Bronchial epithelial cell (primary cell): ENCODE measurements around the gene S100PBP. TPM values are rescaled to one million over a fixed set of nuclear protein-coding genes. Genes with fewer than 3 reads are reported as not detected.

Experiments
- DNase-seq: peaks from one replicate; pipeline ENCODE4 v3.0.0-alpha.2; 2010; ENCODE audit warnings: low read depth
- FAIRE-seq: peaks from 2 replicates; lab custom pipeline; 2011; peaks lifted over from hg19 to GRCh38; lab: Jason Lieb, UNC
- H3K27me3 ChIP-seq: 2 replicates; pipeline ENCODE4 v1.5.1; 2011; ENCODE audit warnings: low read length; ENCODE audit not compliant: control insufficient read depth, insufficient read depth
- H3K36me3 ChIP-seq: 2 replicates; pipeline ENCODE4 v1.5.1; 2011; ENCODE audit warnings: low read length; ENCODE audit not compliant: control insufficient read depth, insufficient read depth
- H3K4me3 ChIP-seq: 2 replicates; pipeline ENCODE4 v1.5.1; 2011; ENCODE audit warnings: mild to moderate bottlenecking, low read depth, low read length, control low read depth
- total RNA-seq: library from RNA; depleted of rRNA; stranded (reverse); fragments of >200 nt; gene quantifications from 2 replicates; pipeline ENCODE4 v1.2.1, GENCODE V29; 2014
- TF ChIP-seq, protein P1 (sequence below): IDR thresholded peaks from 2 replicates; pipeline ENCODE4 v1.5.1; 2011; ENCODE audit warnings: mild to moderate bottlenecking, moderate library complexity, low read length, control low read depth, inconsistent platforms; ENCODE audit not compliant: insufficient read depth, severe bottlenecking

The S100PBP gene
- total RNA-seq, 1 donor from 2014 or later: 20.5 TPM

DNA sequence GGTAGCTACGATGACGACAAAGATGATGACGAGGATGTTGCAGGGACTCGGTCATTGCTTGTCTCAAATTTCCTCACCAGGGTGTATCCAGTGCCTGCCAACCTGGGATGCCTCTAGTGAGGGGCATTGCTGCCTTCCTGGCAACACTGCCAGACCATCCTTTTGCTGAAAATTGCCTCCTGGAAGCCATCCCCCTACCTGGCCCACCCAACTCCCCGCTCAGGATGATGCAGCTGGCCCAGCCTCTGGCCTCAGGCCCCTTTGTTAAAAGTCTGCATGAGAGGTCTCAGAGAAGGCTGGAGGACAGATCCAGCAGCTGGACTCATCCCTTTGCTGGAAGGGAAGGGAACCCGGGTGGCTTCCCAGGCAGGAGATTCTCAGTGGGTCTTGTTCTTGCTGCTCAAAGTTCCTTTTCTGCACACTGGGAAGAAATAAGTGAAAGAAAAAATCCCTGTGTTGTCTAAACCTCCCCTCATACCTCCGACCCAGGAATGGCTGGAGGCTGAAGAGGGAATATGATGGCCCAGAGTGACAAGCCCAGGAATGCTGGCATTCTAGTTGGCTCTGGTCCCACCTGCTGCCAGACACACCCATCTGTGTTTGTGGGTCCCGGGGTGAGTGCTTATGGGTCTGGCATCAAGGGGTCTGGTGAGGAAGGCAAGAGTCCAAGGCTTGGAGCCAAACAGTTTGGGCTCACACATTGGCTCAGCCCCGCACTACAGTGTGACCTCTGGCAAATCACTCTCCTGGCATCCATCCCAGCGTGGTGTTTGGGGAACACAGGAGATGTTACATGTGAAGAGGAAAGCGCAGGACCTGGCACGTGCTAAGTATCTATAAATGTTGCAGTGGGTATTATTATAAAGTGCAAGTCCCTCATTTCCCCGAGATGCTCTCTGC is 60.0 kb downstream of the S100PBP start:
- FAIRE-seq: no peak
- TF ChIP-seq, protein P1, sequence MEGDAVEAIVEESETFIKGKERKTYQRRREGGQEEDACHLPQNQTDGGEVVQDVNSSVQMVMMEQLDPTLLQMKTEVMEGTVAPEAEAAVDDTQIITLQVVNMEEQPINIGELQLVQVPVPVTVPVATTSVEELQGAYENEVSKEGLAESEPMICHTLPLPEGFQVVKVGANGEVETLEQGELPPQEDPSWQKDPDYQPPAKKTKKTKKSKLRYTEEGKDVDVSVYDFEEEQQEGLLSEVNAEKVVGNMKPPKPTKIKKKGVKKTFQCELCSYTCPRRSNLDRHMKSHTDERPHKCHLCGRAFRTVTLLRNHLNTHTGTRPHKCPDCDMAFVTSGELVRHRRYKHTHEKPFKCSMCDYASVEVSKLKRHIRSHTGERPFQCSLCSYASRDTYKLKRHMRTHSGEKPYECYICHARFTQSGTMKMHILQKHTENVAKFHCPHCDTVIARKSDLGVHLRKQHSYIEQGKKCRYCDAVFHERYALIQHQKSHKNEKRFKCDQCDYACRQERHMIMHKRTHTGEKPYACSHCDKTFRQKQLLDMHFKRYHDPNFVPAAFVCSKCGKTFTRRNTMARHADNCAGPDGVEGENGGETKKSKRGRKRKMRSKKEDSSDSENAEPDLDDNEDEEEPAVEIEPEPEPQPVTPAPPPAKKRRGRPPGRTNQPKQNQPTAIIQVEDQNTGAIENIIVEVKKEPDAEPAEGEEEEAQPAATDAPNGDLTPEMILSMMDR: no peak
- DNase-seq: no peak

DNA sequence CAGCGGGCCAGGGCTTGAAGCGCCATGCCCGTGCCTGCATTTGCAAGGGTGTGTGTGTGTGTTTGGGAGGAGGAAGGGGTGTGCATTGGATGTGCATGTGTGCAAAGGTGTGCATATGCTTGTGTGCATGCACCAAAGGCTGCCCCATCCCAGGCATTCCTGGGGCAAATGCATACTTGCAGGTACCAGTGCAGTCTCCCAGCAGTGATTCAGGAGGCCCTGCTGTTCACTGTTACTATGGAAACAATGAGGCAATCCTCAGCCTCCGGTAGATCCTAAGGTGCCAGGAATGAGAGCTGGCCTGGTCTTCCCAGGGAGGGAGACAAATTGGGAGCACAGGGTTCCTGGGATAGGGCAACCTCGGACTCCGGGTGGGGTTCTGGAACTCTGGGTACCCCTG is 60.7 kb downstream of the S100PBP start:
- no peak overlapping the region for H3K4me3 ChIP-seq
- DNase-seq: peak; percentile 80
- no peak for FAIRE-seq
- H3K27me3 ChIP-seq: no peaks in the 10 kb centered on the region
- TF ChIP-seq, protein P1: no peak
- no peaks in the 10 kb centered on the region for H3K36me3 ChIP-seq

More for the DNA sequence above, 60.0 kb downstream of the S100PBP start:
- H3K27me3 ChIP-seq: no peaks in the 10 kb centered on the region
- no peaks in the 10 kb centered on the region for H3K36me3 ChIP-seq
- no peak overlapping the region for H3K4me3 ChIP-seq

DNA sequence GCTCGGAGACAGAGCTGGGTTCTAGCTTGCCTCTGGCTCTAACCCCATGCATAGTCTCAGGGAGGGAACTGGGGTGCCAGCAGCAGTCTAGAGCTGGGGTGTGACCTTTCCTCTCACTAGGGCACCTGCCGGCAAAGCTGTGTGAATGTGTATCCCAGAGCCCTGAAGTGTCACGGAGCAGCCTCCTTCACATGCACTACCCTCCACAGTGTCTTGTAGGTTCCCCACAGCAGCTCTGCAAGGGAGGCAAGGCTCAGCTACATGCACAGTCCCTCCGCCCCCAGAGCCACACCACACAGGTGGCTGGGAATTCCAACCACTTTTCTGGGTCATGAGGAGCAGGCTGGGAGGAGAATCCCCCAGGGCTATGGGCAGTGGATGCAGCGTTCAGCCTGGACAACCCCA is 61.2 kb downstream of the S100PBP start:
- Histone ChIP-seq H3K36me3 (no peaks in the 10 kb centered on the region), H3K27me3 (no peaks in the 10 kb centered on the region), H3K4me3 (no peak overlapping the region)
- DNase-seq (no peak), FAIRE-seq (no peak)
- TF ChIP-seq, protein P1: no peak

DNA sequence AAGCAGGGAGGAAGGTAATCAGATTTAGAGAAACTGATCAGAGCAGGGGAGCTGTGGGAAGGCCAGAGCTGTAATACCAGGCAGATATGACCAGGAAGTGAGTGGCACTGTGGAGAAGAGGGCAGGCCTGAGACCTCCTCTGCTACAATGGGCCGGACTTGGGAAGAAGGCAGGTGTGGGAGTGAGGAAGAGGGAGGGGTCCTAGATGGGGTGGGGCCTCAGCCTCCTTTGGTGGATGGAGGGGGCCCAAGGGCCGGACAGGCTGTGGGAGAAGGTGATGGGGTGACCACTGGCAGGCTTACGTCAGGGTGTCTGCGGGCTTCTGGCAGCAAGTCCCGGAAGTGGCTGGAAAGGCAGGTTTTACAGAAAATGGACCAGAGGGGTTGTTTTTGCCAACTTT is 63.8 kb downstream of the S100PBP start:
- TF ChIP-seq, protein P1: no peak
- no peak for FAIRE-seq
- no peak overlapping the region for H3K4me3 ChIP-seq
- DNase-seq: no peak
- H3K27me3 ChIP-seq: peaks cover 11% of the 10 kb centered on the region
- no peaks in the 10 kb centered on the region for H3K36me3 ChIP-seq

DNA sequence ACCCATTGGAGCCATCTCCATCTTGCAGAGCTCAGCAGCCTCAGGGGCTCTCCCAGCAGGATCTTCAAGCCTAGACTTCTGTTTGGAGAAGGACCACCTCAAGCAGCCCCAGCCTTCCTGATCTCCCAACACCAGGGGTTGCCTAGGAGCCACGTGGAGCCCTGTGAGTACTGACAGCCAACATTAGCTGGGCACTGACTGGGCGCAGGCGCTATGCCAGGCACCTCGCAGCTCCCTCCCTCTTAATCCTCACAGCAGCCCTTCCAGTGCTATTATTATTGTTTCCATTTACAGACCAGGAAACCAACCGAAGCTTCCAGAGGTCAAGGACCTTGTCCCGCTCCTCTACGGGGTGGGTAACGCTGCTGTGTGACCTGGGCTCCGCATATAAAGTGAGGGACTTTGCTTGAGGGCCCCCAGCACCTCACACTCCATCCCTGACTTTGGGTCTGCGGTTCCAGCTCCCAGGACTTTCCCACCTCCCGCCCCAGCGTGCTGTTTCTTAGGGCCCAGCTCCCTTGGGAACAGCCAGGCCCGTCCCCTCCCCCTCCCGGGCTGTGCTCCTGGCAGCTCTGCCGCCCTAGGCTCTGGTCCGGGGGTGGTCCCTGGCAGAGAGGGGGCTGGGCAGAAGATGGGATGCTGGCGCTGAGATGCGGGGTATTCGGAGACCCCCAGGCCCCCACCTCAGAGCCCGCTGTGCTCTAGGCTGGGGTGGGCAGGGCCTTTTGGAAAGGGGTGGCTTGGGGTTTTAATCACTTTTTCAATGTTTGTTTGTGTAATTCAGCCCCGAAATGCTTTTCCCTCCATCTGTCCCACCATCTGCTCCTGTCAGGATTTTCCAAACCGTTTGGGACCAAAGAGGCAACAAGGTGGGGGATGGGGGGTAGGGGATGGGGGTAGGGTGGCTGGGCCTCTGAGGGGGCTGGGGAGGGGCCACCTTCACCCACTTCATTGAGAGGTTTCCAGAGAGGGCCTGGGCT is 64.7 kb downstream of the S100PBP start:
- TF ChIP-seq, protein P1: no peak
- peaks cover 13% of the 10 kb centered on the region for H3K27me3 ChIP-seq

More for the DNA sequence above, 64.7 kb downstream of the S100PBP start:
- H3K4me3 ChIP-seq: no peak overlapping the region
- DNase-seq: no peak
- H3K36me3 ChIP-seq: no peaks in the 10 kb centered on the region
- no peak for FAIRE-seq
